ENCODE results near the gene RYR1.
"Not testable (repeated sequence)": the region's sequence is repeated elsewhere in the genome, so short reads cannot be mapped to it uniquely, and the experiment has no call there.

Gene RYR1

GRCh38 chr19:38569368-38569983 lies 136.0 kb downstream of the RYR1 start:
- H3K36me3 ChIP-seq (ENCODE audit: insufficient read depth, insufficient read length, low read length): no peaks in the 10 kb centered on the region

GRCh38 chr19:38571682-38572081 lies 138.2 kb downstream of the RYR1 start:
- no peaks in the 10 kb centered on the region for H3K4me1 ChIP-seq (ENCODE audit: insufficient read depth, insufficient read length)
- H3K9ac ChIP-seq (ENCODE audit: insufficient read length, low read depth): no peak overlapping the region
- no peak for DNase-seq (ENCODE audit: low read depth, low spot score)
- H3K36me3 ChIP-seq (ENCODE audit: insufficient read depth, insufficient read length, low read length): no peaks in the 10 kb centered on the region
- TF ChIP-seq SUZ12 (IDR thresholded peaks at IDR 0.05; ENCODE audit: extremely low read depth, insufficient read depth, insufficient read length) (no peak), ZNF274 (IDR thresholded peaks at IDR 0.05; ENCODE audit: low read depth, low read length) (no peak), YY1 (IDR thresholded peaks at IDR 0.05; ENCODE audit: insufficient read depth, insufficient read length) (no peak)
- H3K9me3 ChIP-seq (ENCODE audit: insufficient read depth, low read length): no peaks in the 10 kb centered on the region
- H3K27me3 ChIP-seq (ENCODE audit: insufficient read depth, insufficient read length): no peaks in the 10 kb centered on the region
- H3K4me3 ChIP-seq (ENCODE audit: insufficient read length, low read depth): no peak overlapping the region

More at GRCh38 chr19:38569368-38569983, 136.0 kb downstream of the RYR1 start:
- H3K27me3 ChIP-seq (ENCODE audit: insufficient read depth, insufficient read length): no peaks in the 10 kb centered on the region
- H3K4me3 ChIP-seq (ENCODE audit: insufficient read length, low read depth): no peak overlapping the region
- no peaks in the 10 kb centered on the region for H3K4me1 ChIP-seq (ENCODE audit: insufficient read depth, insufficient read length)
- no peak for DNase-seq (ENCODE audit: low read depth, low spot score)
- H3K9ac ChIP-seq (ENCODE audit: insufficient read length, low read depth): no peak overlapping the region
- TF ChIP-seq ZNF274 (IDR thresholded peaks at IDR 0.05; ENCODE audit: low read depth, low read length) (no peak), SUZ12 (IDR thresholded peaks at IDR 0.05; ENCODE audit: extremely low read depth, insufficient read depth, insufficient read length) (no peak), YY1 (IDR thresholded peaks at IDR 0.05; ENCODE audit: insufficient read depth, insufficient read length) (no peak)
- H3K9me3 ChIP-seq (ENCODE audit: insufficient read depth, low read length): no peaks in the 10 kb centered on the region

GRCh38 chr19:38577826-38578225 lies 144.3 kb downstream of the RYR1 start:
- H3K9ac ChIP-seq (ENCODE audit: insufficient read length, low read depth): no peak overlapping the region
- no peak for DNase-seq (ENCODE audit: low read depth, low spot score)
- no peaks in the 10 kb centered on the region for H3K9me3 ChIP-seq (ENCODE audit: insufficient read depth, low read length)
- H3K27me3 ChIP-seq (ENCODE audit: insufficient read depth, insufficient read length): no peaks in the 10 kb centered on the region
- no peak overlapping the region for H3K4me3 ChIP-seq (ENCODE audit: insufficient read length, low read depth)
- H3K36me3 ChIP-seq (ENCODE audit: insufficient read depth, insufficient read length, low read length): no peaks in the 10 kb centered on the region
- no peak for TF ChIP-seq SUZ12 (IDR thresholded peaks at IDR 0.05; ENCODE audit: extremely low read depth, insufficient read depth, insufficient read length)
- no peak for TF ChIP-seq YY1 (IDR thresholded peaks at IDR 0.05; ENCODE audit: insufficient read depth, insufficient read length)
- TF ChIP-seq ZNF274 (IDR thresholded peaks at IDR 0.05; ENCODE audit: low read depth, low read length): no peak
- H3K4me1 ChIP-seq (ENCODE audit: insufficient read depth, insufficient read length): no peaks in the 10 kb centered on the region

- H3K4me3 ChIP-seq (ENCODE audit: insufficient read length, low read depth); H3K9ac ChIP-seq (ENCODE audit: insufficient read length, low read depth); H3K36me3 ChIP-seq (ENCODE audit: insufficient read depth, insufficient read length, low read length); H3K9me3 ChIP-seq (ENCODE audit: insufficient read depth, low read length); H3K27me3 ChIP-seq (ENCODE audit: insufficient read depth, insufficient read length); DNase-seq (ENCODE audit: low read depth, low spot score); H3K4me1 ChIP-seq (ENCODE audit: insufficient read depth, insufficient read length): not testable (repeated sequence)
Observed at GRCh38 chr19:38579304-38579703, 145.8 kb downstream of the RYR1 start.

GRCh38 chr19:38580080-38580479 lies 146.6 kb downstream of the RYR1 start:
- TF ChIP-seq YY1 (IDR thresholded peaks at IDR 0.05; ENCODE audit: insufficient read depth, insufficient read length): no peak
- no peak for TF ChIP-seq SUZ12 (IDR thresholded peaks at IDR 0.05; ENCODE audit: extremely low read depth, insufficient read depth, insufficient read length)
- TF ChIP-seq ZNF274 (IDR thresholded peaks at IDR 0.05; ENCODE audit: low read depth, low read length): no peak
- no peak overlapping the region for H3K4me3 ChIP-seq (ENCODE audit: insufficient read length, low read depth)
- no peak overlapping the region for H3K9ac ChIP-seq (ENCODE audit: insufficient read length, low read depth)

GRCh38 chr19:38583219-38583984 lies 149.9 kb downstream of the RYR1 start:
- no peak overlapping the region for H3K9ac ChIP-seq (ENCODE audit: insufficient read length, low read depth)
- no peaks in the 10 kb centered on the region for H3K27me3 ChIP-seq (ENCODE audit: insufficient read depth, insufficient read length)
- H3K36me3 ChIP-seq (ENCODE audit: insufficient read depth, insufficient read length, low read length): no peaks in the 10 kb centered on the region
- no peak for DNase-seq (ENCODE audit: low read depth, low spot score)
- H3K9me3 ChIP-seq (ENCODE audit: insufficient read depth, low read length): no peaks in the 10 kb centered on the region
- no peak for TF ChIP-seq ZNF274 (IDR thresholded peaks at IDR 0.05; ENCODE audit: low read depth, low read length)
- H3K4me1 ChIP-seq (ENCODE audit: insufficient read depth, insufficient read length): no peaks in the 10 kb centered on the region
- no peak overlapping the region for H3K4me3 ChIP-seq (ENCODE audit: insufficient read length, low read depth)

More at GRCh38 chr19:38580080-38580479, 146.6 kb downstream of the RYR1 start:
- DNase-seq (ENCODE audit: low read depth, low spot score): no peak
- Histone ChIP-seq H3K4me1 (ENCODE audit: insufficient read depth, insufficient read length) (no peaks in the 10 kb centered on the region), H3K9me3 (ENCODE audit: insufficient read depth, low read length) (no peaks in the 10 kb centered on the region), H3K36me3 (ENCODE audit: insufficient read depth, insufficient read length, low read length) (no peaks in the 10 kb centered on the region), H3K27me3 (ENCODE audit: insufficient read depth, insufficient read length) (no peaks in the 10 kb centered on the region)

GRCh38 chr19:38583985-38584305 lies 150.5 kb downstream of the RYR1 start:
- TF ChIP-seq ZNF274 (IDR thresholded peaks at IDR 0.05; ENCODE audit: low read depth, low read length): no peak
- no peak for TF ChIP-seq YY1 (IDR thresholded peaks at IDR 0.05; ENCODE audit: insufficient read depth, insufficient read length)
- no peak for TF ChIP-seq SUZ12 (IDR thresholded peaks at IDR 0.05; ENCODE audit: extremely low read depth, insufficient read depth, insufficient read length)
- no peak for DNase-seq (ENCODE audit: low read depth, low spot score)
- no peaks in the 10 kb centered on the region for H3K9me3 ChIP-seq (ENCODE audit: insufficient read depth, low read length)
- no peaks in the 10 kb centered on the region for H3K4me1 ChIP-seq (ENCODE audit: insufficient read depth, insufficient read length)
- no peak overlapping the region for H3K4me3 ChIP-seq (ENCODE audit: insufficient read length, low read depth)
- no peaks in the 10 kb centered on the region for H3K36me3 ChIP-seq (ENCODE audit: insufficient read depth, insufficient read length, low read length)
- no peak overlapping the region for H3K9ac ChIP-seq (ENCODE audit: insufficient read length, low read depth)
- no peaks in the 10 kb centered on the region for H3K27me3 ChIP-seq (ENCODE audit: insufficient read depth, insufficient read length)

All from NT2/D1 (cell line).